Measurements from ENCODE around the gene SNRK.

GRCh38 chr3:43361077-43361476 lies 74.7 kb downstream of the SNRK start:
- no peak for TF ChIP-seq CTCF (IDR thresholded peaks at IDR 0.05 in 8 of 11, conservative IDR thresholded peaks at IDR 0.05 in 3 of 11)
- no peak for TF ChIP-seq POLR2A (IDR thresholded peaks at IDR 0.05)
